NT2/D1 (cell line): Measurements from ENCODE around the gene USP40.

Experiments
- DNase-seq: peaks from one replicate; pipeline ENCODE4 v3.0.0-alpha.2; 2011; ENCODE audit warnings: low read depth, low spot score
- H3K27me3 ChIP-seq: 2 replicates; pipeline ENCODE4 v1.6.0; 2011; ENCODE audit warnings: mild to moderate bottlenecking; ENCODE audit not compliant: insufficient read length, insufficient read depth
- H3K36me3 ChIP-seq: 2 replicates; pipeline ENCODE4 v1.6.1; 2011; ENCODE audit warnings: mild to moderate bottlenecking, low read length, mixed read lengths; ENCODE audit not compliant: insufficient read depth, insufficient read length
- H3K4me1 ChIP-seq: 2 replicates; pipeline ENCODE4 v1.5.1; 2011; ENCODE audit not compliant: insufficient read depth, insufficient read length
- H3K4me3 ChIP-seq: 2 replicates; pipeline ENCODE4 v1.5.1; 2011; ENCODE audit warnings: low read depth; ENCODE audit not compliant: insufficient read length
- H3K9ac ChIP-seq: 2 replicates; pipeline ENCODE4 v1.6.0; 2011; ENCODE audit warnings: low read depth; ENCODE audit not compliant: insufficient read length
- H3K9me3 ChIP-seq: 2 replicates; pipeline ENCODE4 v1.5.1; 2011; ENCODE audit warnings: mild to moderate bottlenecking, low read length; ENCODE audit not compliant: insufficient read depth
- SUZ12 ChIP-seq: IDR thresholded peaks from 2 replicates; pipeline ENCODE4 v1.6.1; 2011; ENCODE audit not compliant: insufficient read length, insufficient read depth; ENCODE audit errors: extremely low read depth
- YY1 ChIP-seq: IDR thresholded peaks from 2 replicates; pipeline ENCODE4 v1.6.1; 2011; ENCODE audit not compliant: insufficient read length, insufficient read depth
- ZNF274 ChIP-seq: IDR thresholded peaks from 2 replicates; pipeline ENCODE4 v1.6.1; 2011; ENCODE audit warnings: mild to moderate bottlenecking, low read depth, low read length

USP40 gene

DNA sequence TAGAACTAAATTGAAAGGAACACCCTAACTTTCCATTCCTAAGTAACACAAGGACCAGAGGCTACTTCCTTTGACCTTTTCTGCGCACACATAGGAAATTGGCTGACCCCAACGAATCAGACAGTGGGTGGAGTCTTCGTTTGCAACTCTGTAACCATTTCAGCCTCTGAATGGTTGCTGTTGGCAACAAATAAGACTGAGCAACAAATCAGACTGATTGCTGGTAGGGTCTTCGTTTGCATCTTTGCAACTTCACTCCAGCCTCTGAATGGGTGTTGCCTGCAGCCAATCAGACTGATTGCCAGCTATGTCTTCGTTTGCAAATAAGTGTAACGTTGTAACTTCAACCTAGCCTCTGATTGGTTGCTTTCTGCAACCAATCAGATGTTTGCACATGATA is 34.6 kb downstream of the USP40 start:
- Histone ChIP-seq H3K4me1 (no peaks in the 10 kb centered on the region), H3K36me3 (peaks cover 19% of the 10 kb centered on the region), H3K4me3 (no peak overlapping the region), H3K9ac (no peak overlapping the region), H3K9me3 (peaks cover 10% of the 10 kb centered on the region; the same call in 1 of the 2 replicates), H3K27me3 (no peaks in the 10 kb centered on the region)
- TF ChIP-seq ZNF274 = no peak
- no peak for TF ChIP-seq YY1
- TF ChIP-seq SUZ12 = no peak
- DNase-seq = no peak

DNA sequence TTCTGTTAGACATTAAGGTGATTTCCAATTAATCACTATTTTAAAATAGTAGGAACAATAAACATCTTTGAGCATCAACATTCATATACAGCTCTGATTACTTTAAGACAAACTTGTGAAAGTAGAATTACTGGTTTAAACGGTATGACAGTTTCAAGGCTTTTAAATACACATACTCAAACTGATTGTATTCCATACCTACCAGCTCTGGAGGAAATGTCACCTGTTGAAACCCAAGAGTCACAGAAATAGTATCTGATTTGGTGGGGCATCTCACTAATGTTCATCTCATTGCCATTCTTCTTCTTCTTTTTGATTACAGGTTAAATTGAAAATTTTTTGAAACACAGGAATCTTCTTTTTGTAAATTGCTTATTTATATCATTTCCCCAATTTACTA is 36.2 kb downstream of the USP40 start:
- no peak overlapping the region for H3K4me3 ChIP-seq
- TF ChIP-seq ZNF274 = no peak
- no peak for TF ChIP-seq YY1
- no peak for TF ChIP-seq SUZ12
- H3K27me3 ChIP-seq = no peaks in the 10 kb centered on the region
- no peak for DNase-seq
- H3K9ac ChIP-seq = no peak overlapping the region
- peaks cover 10% of the 10 kb centered on the region; the same call in 1 of the 2 replicates for H3K9me3 ChIP-seq
- H3K4me1 ChIP-seq = no peaks in the 10 kb centered on the region
- H3K36me3 ChIP-seq = peaks cover 19% of the 10 kb centered on the region

DNA sequence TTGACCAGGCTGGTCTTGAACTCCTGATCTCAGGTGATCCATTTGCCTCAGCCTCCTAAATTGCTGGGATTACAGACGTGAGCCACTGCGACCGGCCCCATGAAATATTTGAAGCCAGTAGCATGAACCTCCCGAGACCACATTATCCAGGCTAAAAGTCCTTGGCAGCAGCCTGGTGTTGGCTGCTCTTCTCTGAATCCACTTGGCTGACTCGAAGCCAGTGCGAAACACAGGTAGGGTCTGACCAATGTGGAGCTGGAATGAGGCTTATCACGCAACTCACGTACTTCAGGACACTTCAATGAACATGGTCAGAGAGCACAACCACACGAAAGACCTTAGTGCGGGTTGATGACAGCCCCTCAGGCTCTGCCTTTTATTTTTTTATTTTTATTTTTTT is 38.4 kb downstream of the USP40 start:
- Histone ChIP-seq H3K27me3 (no peaks in the 10 kb centered on the region), H3K4me1 (no peaks in the 10 kb centered on the region), H3K9ac (no peak overlapping the region), H3K4me3 (no peak overlapping the region), H3K36me3 (peaks cover 29% of the 10 kb centered on the region), H3K9me3 (peaks cover 10% of the 10 kb centered on the region; the same call in 1 of the 2 replicates)
- no peak for DNase-seq
- TF ChIP-seq ZNF274 (no peak), SUZ12 (no peak), YY1 (no peak)

DNA sequence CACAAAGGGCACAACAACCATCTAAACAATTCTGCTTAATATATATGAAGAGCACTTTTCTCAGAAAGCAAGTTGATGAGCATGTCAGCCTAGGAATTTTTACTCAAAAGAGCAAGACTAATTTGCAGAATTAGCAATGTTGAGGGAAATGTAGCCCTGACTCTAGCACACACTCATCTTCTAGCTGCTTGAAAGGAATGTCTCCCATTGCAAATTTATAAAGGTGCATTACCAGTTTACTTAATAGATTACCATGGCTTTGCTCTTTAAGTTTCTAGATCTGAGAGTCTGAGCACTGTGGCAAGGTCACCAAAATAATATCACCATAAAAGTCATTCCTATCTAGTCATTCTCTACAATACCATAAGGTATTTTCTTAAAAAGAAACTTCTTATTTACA is 40.8 kb downstream of the USP40 start:
- peaks cover 41% of the 10 kb centered on the region for H3K36me3 ChIP-seq
- H3K9ac ChIP-seq = no peak overlapping the region
- H3K27me3 ChIP-seq = no peaks in the 10 kb centered on the region
- DNase-seq = no peak
- TF ChIP-seq YY1 = no peak
- no peak for TF ChIP-seq SUZ12
- no peak for TF ChIP-seq ZNF274
- H3K9me3 ChIP-seq = no peaks in the 10 kb centered on the region
- H3K4me3 ChIP-seq = no peak overlapping the region
- H3K4me1 ChIP-seq = no peaks in the 10 kb centered on the region

DNA sequence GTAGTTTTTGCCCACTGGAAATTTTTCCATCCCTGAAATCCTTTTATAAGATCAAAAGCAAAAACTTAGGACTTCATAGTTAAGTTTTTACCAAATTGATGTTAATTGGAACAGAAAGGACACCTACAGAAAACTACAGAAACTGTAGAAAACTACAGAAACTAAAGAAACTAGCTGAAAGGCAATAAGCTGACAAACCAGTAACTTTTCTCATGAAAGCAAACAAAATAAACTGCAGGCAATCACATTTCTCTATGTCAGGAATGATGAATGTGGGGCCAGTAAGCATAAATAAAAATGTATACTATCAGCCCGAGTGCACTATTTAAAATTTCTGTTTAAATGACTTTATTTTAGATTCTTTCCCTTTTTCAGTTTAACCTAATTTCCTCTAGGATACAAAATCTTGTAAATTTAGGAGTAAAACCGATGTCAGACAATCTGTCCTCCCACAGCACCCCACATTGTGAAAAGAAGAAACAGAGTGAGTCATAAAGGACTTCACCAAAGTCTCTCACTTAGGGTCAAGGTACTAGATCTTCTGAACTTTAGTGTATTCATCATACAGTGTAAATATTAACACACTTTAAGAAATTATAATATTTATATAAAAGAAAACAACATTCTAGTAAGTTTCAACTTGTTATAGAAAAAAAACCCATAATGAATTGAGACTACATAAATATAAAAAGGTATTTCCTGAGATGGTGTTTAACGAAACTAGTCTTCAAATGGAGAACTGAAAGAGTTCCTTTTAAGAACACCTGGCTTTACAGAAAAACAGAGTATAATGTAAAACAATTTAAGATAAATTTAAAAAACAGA is 46.6 kb downstream of the USP40 start:
- Histone ChIP-seq H3K4me3 (no peak overlapping the region), H3K9ac (no peak overlapping the region), H3K27me3 (no peaks in the 10 kb centered on the region), H3K9me3 (no peaks in the 10 kb centered on the region), H3K4me1 (no peaks in the 10 kb centered on the region), H3K36me3 (peaks cover 43% of the 10 kb centered on the region)
- TF ChIP-seq SUZ12 = no peak
- TF ChIP-seq ZNF274 = no peak
- no peak for TF ChIP-seq YY1
- DNase-seq = no peak

DNA sequence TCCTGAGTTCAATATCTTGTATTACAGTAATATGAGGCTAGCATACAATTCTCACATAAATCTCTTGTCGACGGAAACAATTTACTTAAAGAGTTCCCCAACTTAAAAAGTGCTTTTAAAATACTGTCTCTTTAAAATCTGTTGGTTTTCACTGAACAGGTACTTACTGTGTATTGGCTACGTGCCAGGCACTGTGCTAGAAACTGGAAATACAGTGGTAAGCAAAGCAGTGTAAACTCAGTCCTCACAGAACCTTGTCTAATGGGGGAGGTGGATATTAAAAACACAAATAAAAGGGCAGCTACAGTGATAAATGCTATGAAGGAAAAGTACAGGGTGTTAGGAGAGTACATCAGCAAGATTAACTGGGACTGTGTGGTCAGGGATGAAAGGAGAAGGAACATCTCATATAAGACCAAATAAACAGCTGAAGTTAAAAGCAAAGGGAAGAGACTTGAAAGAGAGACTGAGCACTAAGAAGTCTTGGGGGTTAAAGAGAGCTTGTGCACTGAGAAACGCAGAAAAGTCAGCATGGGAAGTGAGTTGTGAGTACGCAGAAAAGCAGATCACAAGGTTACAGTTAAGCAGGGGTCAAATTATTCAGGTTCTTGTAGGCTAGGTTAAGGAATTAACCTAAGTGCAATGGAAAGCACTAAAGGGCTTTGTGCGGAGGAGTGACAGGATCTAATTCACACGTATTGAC is 52.5 kb downstream of the USP40 start:
- H3K9me3 ChIP-seq = no peaks in the 10 kb centered on the region
- no peak for TF ChIP-seq ZNF274
- no peak for TF ChIP-seq YY1
- TF ChIP-seq SUZ12 = no peak
- H3K36me3 ChIP-seq = peaks cover 7% of the 10 kb centered on the region
- no peaks in the 10 kb centered on the region for H3K27me3 ChIP-seq
- H3K4me1 ChIP-seq = no peaks in the 10 kb centered on the region
- H3K4me3 ChIP-seq = no peak overlapping the region
- DNase-seq = no peak
- H3K9ac ChIP-seq = no peak overlapping the region

DNA sequence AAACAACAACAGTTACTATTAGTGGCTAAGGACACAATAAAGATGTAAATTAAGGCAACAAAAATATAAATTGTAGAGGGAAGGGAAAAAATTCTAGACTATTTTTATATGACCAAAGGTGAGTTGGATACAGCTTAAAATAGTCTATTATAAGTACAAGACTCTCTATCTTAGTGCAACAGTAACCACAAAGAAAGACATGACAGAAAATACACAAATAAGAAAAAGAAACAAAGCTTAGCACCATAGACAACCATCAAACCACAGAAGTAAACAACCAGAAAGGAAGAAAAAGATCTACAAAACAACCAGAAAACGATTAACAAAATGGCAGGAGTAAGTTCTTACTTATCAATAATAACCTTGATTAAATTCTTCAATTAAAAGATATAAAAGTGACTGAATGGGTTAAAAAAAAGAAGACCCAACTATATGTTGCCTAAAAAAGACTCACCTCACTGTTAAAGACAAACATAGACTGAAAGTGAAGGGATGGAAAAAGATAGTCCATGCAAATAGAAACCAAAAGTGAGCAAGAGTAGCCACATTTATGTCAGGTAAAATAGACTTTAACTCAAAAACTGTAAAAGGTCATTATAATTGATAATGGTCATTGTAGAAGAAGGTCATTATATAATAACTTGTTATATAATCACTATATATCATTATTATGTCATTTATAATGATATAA is 62.5 kb downstream of the USP40 start:
- no peak for DNase-seq
- H3K36me3 ChIP-seq = peaks cover 10% of the 10 kb centered on the region

More for the DNA sequence above, 62.5 kb downstream of the USP40 start:
- TF ChIP-seq SUZ12 (no peak), ZNF274 (no peak), YY1 (no peak)
- Histone ChIP-seq H3K9ac (no peak overlapping the region), H3K9me3 (peaks cover 25% of the 10 kb centered on the region), H3K4me3 (no peak overlapping the region), H3K27me3 (no peaks in the 10 kb centered on the region), H3K4me1 (no peaks in the 10 kb centered on the region)
